IMR-90 (cell line): ENCODE results near the gene LRRC1. TPM values are rescaled to one million over a fixed set of nuclear protein-coding genes. Genes with fewer than 3 reads are reported as not detected.

Source experiments
- ATAC-seq: fragments of 200-7000 bp; cut with Tn5 transposase; 2 replicates; pipeline ENCODE4 v1.9.1; 2020; ENCODE audit warnings: low read depth, mild to moderate bottlenecking, moderate library complexity
- BruUV-seq: library from RNA; stranded (reverse); fragments of 400-500 nt; replicated peaks from 2 replicates; lab custom pipeline; 2021; lab: Mats Ljungman, UMichigan
- CTCF ChIA-PET: fragments of 300-600 bp; formaldehyde crosslinking; extraction: SDS; loops from one replicate; lab custom pipeline; 2021; ENCODE audit warnings: antibody characterized with exemption; lab: Yijun Ruan, JAX
- POLR2A ChIA-PET: fragments of 300-600 bp; sonication (Branson Sonifier 250); formaldehyde crosslinking; loops from one replicate; lab custom pipeline; 2022; ENCODE audit warnings: antibody characterized with exemption; ENCODE audit not compliant: unreplicated experiment; lab: Charles Lee
- DNase-seq: peaks from one replicate; pipeline ENCODE4 v3.0.0; 2013
- H2AFZ ChIP-seq: replicated peaks from 2 replicates; pipeline ENCODE3; 2013; ENCODE audit warnings: low read length, mild to moderate bottlenecking; ENCODE audit not compliant: poor library complexity
- H2AK5ac ChIP-seq: 2 replicates; pipeline ENCODE4 v1.6.1; 2013; ENCODE audit warnings: low read depth, low read length, inconsistent platforms
- H2AK9ac ChIP-seq: replicated peaks from 2 replicates; pipeline ENCODE3; 2013; ENCODE audit warnings: mild to moderate bottlenecking, low read depth, low read length, moderate library complexity; ENCODE audit not compliant: poor library complexity
- H2BK120ac ChIP-seq: 2 replicates; pipeline ENCODE4 v1.6.1; 2013; ENCODE audit warnings: low read depth, low read length, inconsistent platforms
- H2BK15ac ChIP-seq: 3 replicates; pipeline ENCODE4 v1.6.1; 2013; ENCODE audit warnings: low read depth, low read length, inconsistent platforms
- H2BK20ac ChIP-seq: 2 replicates; pipeline ENCODE4 v1.6.1; 2013; ENCODE audit warnings: low read depth, mild to moderate bottlenecking, inconsistent platforms, low read length, moderate library complexity
- H2BK5ac ChIP-seq: 2 replicates; pipeline ENCODE4 v1.6.1; 2013; ENCODE audit warnings: mild to moderate bottlenecking, low read depth, low read length, inconsistent platforms; ENCODE audit not compliant: poor library complexity, severe bottlenecking
- H3K14ac ChIP-seq: replicated peaks from 2 replicates; pipeline ENCODE4 v1.6.1; 2013; ENCODE audit warnings: low read depth, low read length, inconsistent platforms
- H3K18ac ChIP-seq: 2 replicates; pipeline ENCODE4 v1.6.1; 2013; ENCODE audit warnings: low read depth, low read length, control low read depth
- H3K23ac ChIP-seq: 2 replicates; pipeline ENCODE4 v1.6.1; 2013; ENCODE audit warnings: low read depth, low read length, inconsistent platforms
- H3K27ac ChIP-seq: 2 replicates; pipeline ENCODE4 v1.5.1; 2013; ENCODE audit warnings: mild to moderate bottlenecking, control low read depth, low read length; ENCODE audit not compliant: insufficient read depth
- H3K27me3 ChIP-seq: 2 replicates; pipeline ENCODE4 v1.6.1; 2013; ENCODE audit warnings: low read length; ENCODE audit not compliant: control insufficient read depth, insufficient read depth
- H3K36me3 ChIP-seq: 2 replicates; pipeline ENCODE4 v1.6.1; 2013; ENCODE audit warnings: low read length, mixed read lengths; ENCODE audit not compliant: control insufficient read depth, insufficient read depth
- H3K4ac ChIP-seq: 2 replicates; pipeline ENCODE4 v1.6.1; 2013; ENCODE audit warnings: low read depth, low read length, inconsistent platforms
- H3K4me1 ChIP-seq: 2 replicates; pipeline ENCODE4 v1.6.1; 2013; ENCODE audit warnings: low read length, mixed read lengths; ENCODE audit not compliant: control insufficient read depth, insufficient read depth
- H3K4me2 ChIP-seq: 2 replicates; pipeline ENCODE4 v1.6.1; 2013; ENCODE audit warnings: low read depth, mild to moderate bottlenecking, control low read depth, low read length, moderate library complexity
- H3K4me3 ChIP-seq: 2 replicates; pipeline ENCODE4 v1.5.1; 2013; ENCODE audit warnings: low read depth, mild to moderate bottlenecking, control low read depth, low read length, moderate library complexity; ENCODE audit not compliant: insufficient read depth
- H3K56ac ChIP-seq: 2 replicates; pipeline ENCODE4 v1.6.1; 2013; ENCODE audit warnings: low read length, inconsistent platforms; ENCODE audit not compliant: insufficient read depth; ENCODE audit errors: extremely low read depth
- H3K79me1 ChIP-seq, 2 experiments: 2 replicates each; pipeline ENCODE4 v1.6.1; 2013; ENCODE audit warnings: low read length in 2 of 2, inconsistent platforms in 1 of 2, low read depth in 1 of 2
- H3K9ac ChIP-seq: 2 replicates; pipeline ENCODE4 v1.6.1; 2013; ENCODE audit warnings: low read depth, low read length, control low read depth
- H3K9me1 ChIP-seq: 2 replicates; pipeline ENCODE4 v1.6.1; 2013; ENCODE audit warnings: low read length, inconsistent platforms; ENCODE audit not compliant: insufficient read depth
- H3K9me3 ChIP-seq: 2 replicates; pipeline ENCODE4 v1.6.1; 2013; ENCODE audit warnings: low read length; ENCODE audit not compliant: control insufficient read depth, insufficient read depth
- H4K20me1 ChIP-seq: 2 replicates; pipeline ENCODE4 v1.6.1; 2013; ENCODE audit warnings: low read length, inconsistent platforms; ENCODE audit not compliant: insufficient read depth
- H4K5ac ChIP-seq: 2 replicates; pipeline ENCODE4 v1.6.1; 2013; ENCODE audit warnings: mild to moderate bottlenecking, low read depth, low read length, control low read depth
- H4K8ac ChIP-seq, 2 experiments: 2 replicates each; pipeline ENCODE4 v1.6.1; 2013; ENCODE audit warnings: low read depth in 2 of 2, low read length in 2 of 2, control low read depth in 1 of 2, inconsistent platforms in 1 of 2
- H4K91ac ChIP-seq: 2 replicates; pipeline ENCODE4 v1.6.1; 2013; ENCODE audit warnings: low read depth, low read length, inconsistent platforms; ENCODE audit not compliant: insufficient read depth
- CEBPB ChIP-seq: IDR thresholded peaks from 2 replicates; pipeline ENCODE4 v1.6.1; 2012; ENCODE audit warnings: low read depth, low read length, improper control_type of control experiment
- CHD1 ChIP-seq: IDR thresholded peaks from 2 replicates; pipeline ENCODE4 v1.6.1; 2012; ENCODE audit warnings: low read depth, low read length, improper control_type of control experiment
- CTCF ChIP-seq: conservative IDR thresholded peaks from 2 replicates; pipeline ENCODE4 v1.5.1; 2012; ENCODE audit warnings: mild to moderate bottlenecking, low read depth, low read length, improper control_type of control experiment
- FOS ChIP-seq: fragments of 150-350 bp; IDR thresholded peaks from 2 replicates; pipeline ENCODE4 v1.6.1; 2016; ENCODE audit warnings: low read depth, low read length
- MAFK ChIP-seq: IDR thresholded peaks from 2 replicates; pipeline ENCODE4 v1.6.1; 2012; ENCODE audit warnings: low read depth, low read length, improper control_type of control experiment
- MAZ ChIP-seq: IDR thresholded peaks from 2 replicates; pipeline ENCODE4 v1.6.1; 2012; ENCODE audit warnings: low read depth, mild to moderate bottlenecking, low read length, improper control_type of control experiment, moderate library complexity, borderline replicate concordance
- MXI1 ChIP-seq: IDR thresholded peaks from 2 replicates; pipeline ENCODE4 v1.6.1; 2012; ENCODE audit warnings: low read depth, mild to moderate bottlenecking, low read length, moderate library complexity, borderline replicate concordance
- NFE2L2 ChIP-seq: fragments of 150-350 bp; IDR thresholded peaks from 2 replicates; pipeline ENCODE4 v1.6.1; 2016; ENCODE audit warnings: low read depth, mild to moderate bottlenecking, low read length
- POLR2A ChIP-seq: IDR thresholded peaks from 2 replicates; pipeline ENCODE4 v1.6.1; 2012; ENCODE audit warnings: mild to moderate bottlenecking, low read depth, low read length
- RAD21 ChIP-seq: IDR thresholded peaks from 2 replicates; pipeline ENCODE4 v1.6.1; 2012; ENCODE audit warnings: low read length, improper control_type of control experiment
- RCOR1 ChIP-seq: IDR thresholded peaks from 2 replicates; pipeline ENCODE4 v1.6.1; 2012; ENCODE audit warnings: mild to moderate bottlenecking, low read length, improper control_type of control experiment; ENCODE audit not compliant: insufficient replicate concordance
- RFX5 ChIP-seq: IDR thresholded peaks from 2 replicates; pipeline ENCODE4 v1.8.0; 2012; ENCODE audit warnings: low read depth, mild to moderate bottlenecking, low read length, moderate library complexity
- SMC3 ChIP-seq: fragments of 150-350 bp; IDR thresholded peaks from 2 replicates; pipeline ENCODE4 v1.6.1; 2016; ENCODE audit warnings: low read depth, mild to moderate bottlenecking, antibody characterized with exemption, low read length, moderate library complexity
- USF2 ChIP-seq: fragments of 150-350 bp; IDR thresholded peaks from 2 replicates; pipeline ENCODE4 v1.6.1; 2017; ENCODE audit warnings: mild to moderate bottlenecking, antibody characterized with exemption, low read length, low read depth
- WGBS, 2 experiments: methylation state at CpG; one replicate each; pipeline versions ENCODE4 v1.1.5 to v1.1.7; 2013; ENCODE audit warnings: missing lambda C conversion rate in 2 of 2; ENCODE audit not compliant: insufficient read length in 1 of 2; ENCODE audit errors: extremely low coverage in 2 of 2; 5-methylcytosine and 5-hydroxymethylcytosine counted together
- dilution Hi-C: fragments of 300-500 bp; cut with HindIII; formaldehyde crosslinking; loops from one replicate; pipeline ENCODE4 v1.14.3; 2018; ENCODE audit warnings: low sequenced_read_pairs; ENCODE audit not compliant: unreplicated experiment
- in situ Hi-C: fragments of 300-500 bp; cut with MboI; formaldehyde crosslinking; loops from 3 replicates; pipeline ENCODE4 v1.14.3; 2019; ENCODE audit warnings: low sequenced_read_pairs, inconsistent platforms, mixed read lengths
- intact Hi-C: fragments of 100-400 bp; cut with micrococcal nuclease; formaldehyde crosslinking; loops from 2 replicates; pipeline ENCODE4 v1.10.0; 2022
- polyA plus RNA-seq, 3 experiments: library from polyadenylated mRNA; depleted of rRNA; stranded (reverse); fragments of >200 nt; gene quantifications; 2 replicates each; pipeline ENCODE4 v1.2.3, GENCODE V29; 2012; ENCODE audit warnings: low replicate concordance in 1 of 3
- total RNA-seq: library from RNA; depleted of rRNA; stranded (reverse); fragments of >200 nt; gene quantifications from 2 replicates; pipeline ENCODE4 v1.2.3, GENCODE V29; 2012
- TF ChIP-seq, protein P1 (sequence below): fragments of 150-350 bp; IDR thresholded peaks from 2 replicates; pipeline ENCODE4 v1.6.1; 2016; ENCODE audit warnings: low read depth, mild to moderate bottlenecking, low read length, moderate library complexity, borderline replicate concordance

LRRC1 gene
- total and polyA plus RNA-seq, 2 of the 4 experiments (the other 2 are of a cell fraction), result 5.1 to 6.1 TPM

GRCh38 chr6:53830366-53830765 lies 35.6 kb downstream of the LRRC1 start:
- intact Hi-C loops, result no loop called here
- Histone ChIP-seq H3K4me3 (no peak overlapping the region), H3K23ac (no peak overlapping the region), H4K5ac (no peak overlapping the region), H3K27me3 (no peaks in the 10 kb centered on the region), H2AFZ (no peak overlapping the region), H3K36me3 (no peaks in the 10 kb centered on the region), H3K79me1 (peaks cover 59 to 63% of the 10 kb centered on the region in 2 experiments), H3K18ac (no peak overlapping the region), H3K56ac (no peak overlapping the region), H3K27ac (no peak overlapping the region), H4K91ac (no peak overlapping the region), H4K20me1 (peaks cover 18% of the 10 kb centered on the region; the same call in 1 of the 2 replicates), H3K14ac (no peak overlapping the region), H2BK5ac (no peak overlapping the region), H3K4me2 (no peak overlapping the region), H2BK20ac (no peak overlapping the region), H3K4ac (no peak overlapping the region), H3K4me1 (peaks cover 17% of the 10 kb centered on the region), H4K8ac (no peak overlapping the region), H2AK5ac (no peak overlapping the region), H3K9me1 (peaks cover 8% of the 10 kb centered on the region), H2AK9ac (no peak overlapping the region), H2BK15ac (no peak overlapping the region), H2BK120ac (no peak overlapping the region), H3K9ac (no peak overlapping the region), H3K9me3 (no peaks in the 10 kb centered on the region)
- in situ Hi-C loops, result no loop called here
- DNase-seq, result peak; percentile 23
- no peak for ATAC-seq
- dilution Hi-C loops, result no loop called here
- TF ChIP-seq RCOR1 (no peak), CTCF (no peak), USF2 (no peak), POLR2A (no peak), NFE2L2 (no peak), MXI1 (no peak), FOS (no peak), MAFK (no peak), SMC3 (no peak), MAZ (no peak), RAD21 (no peak), CEBPB (no peak), RFX5 (no peak), CHD1 (no peak)
- TF ChIP-seq, protein P1, sequence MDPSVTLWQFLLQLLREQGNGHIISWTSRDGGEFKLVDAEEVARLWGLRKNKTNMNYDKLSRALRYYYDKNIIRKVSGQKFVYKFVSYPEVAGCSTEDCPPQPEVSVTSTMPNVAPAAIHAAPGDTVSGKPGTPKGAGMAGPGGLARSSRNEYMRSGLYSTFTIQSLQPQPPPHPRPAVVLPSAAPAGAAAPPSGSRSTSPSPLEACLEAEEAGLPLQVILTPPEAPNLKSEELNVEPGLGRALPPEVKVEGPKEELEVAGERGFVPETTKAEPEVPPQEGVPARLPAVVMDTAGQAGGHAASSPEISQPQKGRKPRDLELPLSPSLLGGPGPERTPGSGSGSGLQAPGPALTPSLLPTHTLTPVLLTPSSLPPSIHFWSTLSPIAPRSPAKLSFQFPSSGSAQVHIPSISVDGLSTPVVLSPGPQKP, result no peak
- BruUV-seq, result no TSS peak
- no CpG with 5 or more reads among the region's 1 CpG for WGBS, 2 experiments
- POLR2A ChIA-PET, result no interaction called here
- CTCF ChIA-PET, result no interaction called here
